NCI-H345 (cell line): ENCODE data around the gene FOSB.
"Not testable (repeated sequence)": the region's sequence is repeated elsewhere in the genome, so short reads cannot be mapped to it uniquely, and the experiment has no call there.

Source experiments
- DNase-seq: peaks from one replicate; lab custom pipeline; 2025; lab: John Stamatoyannopoulos, UW

The FOSB gene

DNA sequence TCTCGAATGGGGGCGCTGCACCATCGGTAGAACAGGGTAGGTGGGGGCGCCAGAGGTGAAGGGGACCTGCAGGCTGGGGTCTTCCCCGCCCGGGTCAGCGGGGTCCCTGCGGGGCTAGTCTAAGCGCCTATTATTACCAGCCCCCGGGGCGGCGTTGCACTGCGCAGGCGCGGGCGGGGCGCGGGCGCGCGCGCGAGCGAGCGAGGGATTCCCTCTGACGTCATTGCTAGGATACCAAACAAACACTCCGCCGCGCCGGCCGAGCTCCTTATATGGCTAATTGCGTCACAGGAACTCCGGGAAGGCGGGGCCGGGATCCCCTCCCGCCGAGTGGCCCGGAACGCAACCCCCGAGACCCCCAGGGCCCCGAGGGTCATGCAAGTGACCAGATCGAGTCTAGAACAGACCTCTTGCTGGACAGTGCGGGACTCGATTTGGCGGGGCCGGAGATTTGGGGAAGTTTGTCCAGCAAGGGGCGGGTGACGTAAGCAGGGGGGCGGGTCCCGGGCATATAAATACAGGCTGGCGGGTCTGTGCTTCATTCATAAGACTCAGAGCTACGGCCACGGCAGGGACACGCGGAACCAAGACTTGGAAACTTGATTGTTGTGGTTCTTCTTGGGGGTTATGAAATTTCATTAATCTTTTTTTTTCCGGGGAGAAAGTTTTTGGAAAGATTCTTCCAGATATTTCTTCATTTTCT lies at the start of gene FOSB:
Gene FOSB (plus strand): TSS at position 541 of the 703 bp plus-strand sequence. CDS start 591 bp downstream, outside the sequence.
- peak; percentile 91 for DNase-seq

DNA sequence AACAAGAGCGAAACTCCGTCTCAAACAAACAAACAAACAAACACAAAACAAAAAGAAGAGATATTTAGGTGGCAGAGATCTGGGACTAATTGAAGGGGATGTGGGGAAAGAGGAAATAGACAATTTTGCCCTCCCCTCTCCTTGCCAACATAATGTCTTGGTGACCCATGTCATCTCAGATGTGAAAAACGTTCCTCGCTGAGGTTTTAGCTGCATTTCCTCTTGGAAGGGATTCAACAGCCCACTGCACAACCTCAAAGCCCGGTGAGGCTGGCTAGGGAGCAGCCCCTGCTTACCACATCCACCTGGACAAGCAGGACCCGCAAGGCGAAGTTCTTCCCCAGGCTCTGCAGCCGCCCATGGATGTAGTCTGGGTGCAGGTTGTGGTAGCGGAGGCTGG lies 49.0 kb upstream of the FOSB start:
- no peak for DNase-seq

DNA sequence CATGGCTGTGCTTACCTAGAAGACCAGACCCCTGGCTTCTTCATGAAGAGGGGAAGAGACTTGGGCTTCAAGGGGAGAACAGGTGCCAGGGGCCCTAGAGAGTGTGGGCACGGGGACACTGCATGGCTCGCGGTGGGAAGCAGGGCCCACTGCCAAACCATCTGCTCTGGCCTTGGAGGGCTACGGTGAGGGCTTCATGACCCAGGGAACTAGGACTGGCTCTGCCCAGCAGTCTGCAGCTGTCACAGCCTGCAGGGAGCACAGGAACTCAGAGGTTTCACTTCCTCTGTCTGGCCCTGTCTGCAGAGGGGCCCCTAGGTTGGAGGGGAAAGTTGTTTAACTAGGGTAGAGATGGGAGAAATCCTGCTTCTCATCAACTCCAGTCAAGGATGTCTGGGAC lies 48.4 kb upstream of the FOSB start:
- DNase-seq, result no peak

DNA sequence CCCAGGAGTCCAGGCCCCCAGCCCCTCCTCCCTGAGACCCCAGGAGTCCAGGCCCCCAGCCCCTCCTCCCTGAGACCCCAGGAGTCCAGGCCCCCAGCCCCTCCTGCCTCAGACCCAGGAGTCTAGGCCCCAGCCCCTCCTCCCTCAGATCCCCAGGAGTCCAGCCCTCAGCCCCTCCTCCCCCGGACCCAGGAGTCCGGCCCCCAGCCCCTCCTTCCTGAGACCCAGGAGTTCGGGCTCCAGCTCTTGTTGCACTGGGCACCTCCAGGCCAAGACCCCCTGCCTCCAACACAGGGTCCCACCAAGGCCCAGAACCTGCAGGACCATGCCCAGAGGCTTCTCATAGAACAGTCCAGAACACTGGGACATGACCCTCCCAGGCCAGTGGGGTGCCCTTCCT lies 47.9 kb upstream of the FOSB start:
- no peak for DNase-seq

DNA sequence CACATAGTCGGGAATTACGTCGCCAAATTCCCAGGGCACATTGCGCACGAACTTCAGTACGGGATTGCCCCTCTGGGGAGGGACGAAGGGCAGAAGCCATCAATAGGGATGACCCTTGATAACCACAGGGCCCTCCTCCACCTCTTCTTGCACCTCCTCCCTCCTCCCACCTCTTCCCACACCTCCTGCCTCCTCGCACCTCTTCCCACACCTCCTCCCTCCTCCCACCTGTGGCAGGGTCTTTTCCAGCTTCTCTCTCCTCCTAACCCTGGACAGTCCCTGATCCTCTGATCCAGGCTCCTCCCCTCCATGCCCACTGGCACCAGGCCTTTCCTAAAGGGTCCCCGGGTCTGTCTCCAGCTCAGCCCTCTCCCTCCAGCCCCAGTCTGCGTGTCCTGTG lies 47.4 kb upstream of the FOSB start:
- DNase-seq, result no peak

DNA sequence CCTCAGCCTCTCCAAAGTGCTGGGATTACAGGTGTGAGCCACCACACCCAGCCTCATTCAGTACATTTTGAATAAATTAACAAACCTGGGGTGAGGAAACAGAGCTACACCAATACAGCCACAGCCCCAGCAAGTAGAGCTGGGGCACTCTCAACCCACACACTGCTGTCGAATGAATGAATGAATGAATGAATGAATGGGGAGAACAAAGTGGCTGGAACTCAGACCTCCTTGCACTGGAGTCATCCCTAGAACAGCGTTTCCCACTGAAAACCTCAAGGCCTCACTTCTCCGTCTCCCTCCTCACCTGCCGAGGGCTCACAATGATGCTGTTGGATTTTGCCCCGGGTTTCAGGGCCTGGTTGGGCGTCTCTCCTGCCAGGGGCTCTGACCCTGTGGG lies 46.9 kb upstream of the FOSB start:
- no peak for DNase-seq

DNA sequence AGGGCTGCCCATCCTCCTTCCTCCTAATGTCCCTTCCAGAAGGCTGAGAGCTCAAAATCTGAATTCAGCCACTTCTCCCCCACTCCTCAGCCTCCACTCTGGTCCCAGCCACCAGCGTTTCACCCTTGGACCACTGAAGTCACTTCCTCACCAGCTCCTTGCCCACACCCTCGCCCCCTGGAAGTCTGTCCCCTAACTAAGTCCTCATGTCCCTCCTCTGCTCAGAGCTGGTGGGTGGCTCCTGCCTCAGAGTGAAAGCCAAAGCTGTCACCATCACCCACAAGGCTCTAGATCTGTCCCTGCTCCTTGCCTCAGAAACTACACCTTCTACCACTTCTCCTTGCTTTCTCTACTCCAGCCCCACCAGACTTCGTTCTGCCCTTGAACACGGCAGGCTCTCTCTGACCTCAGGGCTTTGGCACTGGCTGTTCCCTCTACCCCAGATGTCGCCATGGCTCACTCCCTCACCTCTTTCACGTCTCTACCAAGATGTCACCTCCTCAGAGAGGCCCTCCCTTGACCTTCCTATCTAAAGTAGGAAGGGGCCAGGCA lies 45.8 kb upstream of the FOSB start:
- DNase-seq, result no peak

DNA sequence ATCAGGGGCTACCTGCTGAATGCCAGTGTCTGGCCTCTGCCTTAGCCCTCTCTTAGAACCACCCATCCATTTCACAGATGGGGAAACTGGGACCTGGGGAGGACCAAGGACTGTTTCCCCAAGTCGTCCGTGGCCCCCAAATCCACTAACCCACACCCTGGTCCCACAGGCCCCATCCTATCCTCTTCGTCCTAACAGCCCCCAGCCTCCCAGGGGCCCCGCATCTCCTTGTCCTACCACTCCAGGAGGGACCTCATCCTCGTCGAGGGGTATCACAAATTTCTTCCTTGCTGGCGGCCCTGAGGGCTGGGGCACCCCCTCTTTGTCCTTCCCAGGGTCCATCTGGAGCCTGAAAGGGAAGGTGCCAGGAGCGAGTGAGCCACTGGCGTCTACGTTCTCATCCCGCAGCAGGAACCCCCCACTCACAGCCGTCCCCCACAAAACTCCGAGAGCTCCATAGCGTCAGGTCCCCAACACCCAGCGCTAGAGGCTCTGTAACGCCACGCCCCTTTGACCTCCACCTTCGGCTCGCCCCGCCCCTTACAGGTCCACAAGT lies 44.7 kb upstream of the FOSB start:
- no peak for DNase-seq

DNA sequence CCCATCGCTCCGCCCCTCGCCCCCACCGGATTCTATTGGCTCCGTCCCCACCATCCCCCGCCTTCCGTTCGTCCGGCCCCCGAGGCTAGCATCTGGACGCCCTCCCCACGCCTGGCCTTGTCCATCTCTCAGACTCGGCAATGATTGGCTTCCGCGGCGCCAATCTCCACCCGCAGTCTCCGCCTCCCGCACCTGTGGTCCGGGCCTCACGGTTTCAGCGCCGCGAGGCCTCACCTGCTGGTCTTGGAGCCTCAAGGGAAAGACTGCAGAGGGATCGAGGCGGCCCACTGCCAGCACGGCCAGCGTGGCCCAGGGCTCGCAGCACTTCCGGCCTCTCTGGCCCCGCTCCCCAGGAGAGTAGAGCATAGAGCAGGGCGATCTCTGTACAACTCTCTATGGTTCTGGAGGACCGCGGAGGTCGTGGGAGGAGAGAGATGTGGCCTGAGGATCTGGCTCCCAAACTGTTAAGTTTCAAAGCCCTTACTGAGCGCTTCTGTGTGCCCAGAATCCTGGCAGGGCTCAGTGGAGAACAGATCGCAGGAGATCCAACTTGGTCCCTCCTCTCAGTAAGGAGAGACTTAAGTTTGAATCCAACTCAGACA lies 44.1 kb upstream of the FOSB start, which contains the start of gene ERCC1:
Gene ERCC1 (minus strand): TSS at position 329 of the 602 bp plus-strand sequence. CDS start 543 bp downstream, outside the sequence.
- peak; percentile 95 for DNase-seq

DNA sequence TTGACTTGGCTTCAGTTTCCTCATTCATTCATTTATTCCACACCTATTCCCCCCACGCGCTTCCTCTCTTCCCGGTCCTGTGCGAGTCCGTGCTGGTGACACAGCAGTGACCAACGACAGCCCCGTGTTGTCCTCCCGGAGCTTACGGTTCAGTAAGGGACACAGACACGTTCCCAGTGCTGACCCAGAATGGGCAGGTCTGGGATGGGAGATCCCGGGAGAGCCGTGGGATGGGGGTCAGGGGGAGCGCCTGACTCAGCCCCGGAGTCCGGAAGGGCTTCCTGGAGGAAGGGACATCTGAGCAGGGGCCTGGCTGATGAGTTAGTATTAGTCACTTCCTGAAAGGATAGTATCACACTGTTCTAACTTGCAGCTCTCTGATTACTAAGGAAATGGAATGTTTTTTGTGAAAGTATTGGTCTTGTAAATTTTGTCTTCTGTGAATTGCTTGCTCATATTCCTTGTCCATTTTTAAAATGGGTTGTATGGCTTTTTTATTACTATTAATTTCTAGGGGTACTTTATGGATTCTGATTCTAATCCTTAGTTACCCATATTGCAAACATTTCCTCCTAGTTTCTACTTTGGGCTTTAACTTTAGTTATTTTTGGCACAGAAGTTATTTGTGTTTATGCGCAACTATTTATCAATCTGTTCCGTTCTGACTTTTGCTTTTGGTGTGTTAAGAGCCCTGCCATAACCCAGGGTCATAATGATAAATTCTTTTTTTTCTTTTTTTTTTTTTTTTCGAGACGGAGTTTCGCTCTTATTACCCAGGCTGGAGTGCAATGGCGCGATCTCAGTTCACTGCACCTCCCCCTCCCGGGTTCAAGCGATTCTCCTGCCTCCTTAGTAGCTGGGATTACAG lies 43.4 kb upstream of the FOSB start:
- DNase-seq, result no peak

DNA sequence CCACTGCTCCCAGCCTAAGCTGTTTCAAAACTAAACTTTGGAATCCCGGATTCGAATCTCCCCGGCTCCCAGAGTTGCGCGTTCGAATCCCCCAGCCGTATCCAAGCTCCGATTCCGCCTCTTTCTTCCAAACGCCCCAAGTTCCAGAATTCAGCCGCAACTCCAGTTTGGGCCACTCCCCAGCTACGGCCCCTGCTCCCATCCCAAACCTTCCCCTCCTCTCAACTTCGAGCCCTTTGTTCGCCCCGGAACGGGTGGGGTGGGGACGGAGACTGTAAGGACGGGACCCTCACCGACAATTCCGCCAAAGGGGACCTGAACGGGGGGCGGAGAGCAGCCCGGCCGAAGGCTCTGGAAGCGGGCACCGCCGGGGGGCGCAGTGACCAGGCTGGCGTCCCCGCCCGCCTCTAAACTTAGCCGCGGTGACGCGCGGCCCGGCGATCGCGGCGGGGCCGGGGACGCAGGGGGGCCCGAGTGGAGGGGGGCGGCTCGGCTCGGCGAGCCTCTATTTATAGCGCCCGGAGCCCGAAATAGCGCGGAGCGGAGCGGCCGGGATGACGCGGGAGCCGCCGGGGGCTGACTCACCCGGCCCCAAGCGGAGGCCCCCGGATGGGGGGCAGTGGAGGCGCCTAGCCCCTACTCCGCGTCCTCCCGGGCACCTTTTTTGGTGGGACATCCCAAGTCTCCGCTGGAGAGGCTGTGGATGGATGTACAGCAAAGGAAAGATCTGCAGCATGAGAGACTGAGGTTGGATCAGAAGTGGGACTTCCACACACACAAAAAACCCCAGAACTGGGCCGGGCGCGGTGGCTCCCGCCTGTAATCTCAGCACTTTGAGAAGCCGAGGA lies 39.2 kb upstream of the FOSB start:
- no peak for DNase-seq

DNA sequence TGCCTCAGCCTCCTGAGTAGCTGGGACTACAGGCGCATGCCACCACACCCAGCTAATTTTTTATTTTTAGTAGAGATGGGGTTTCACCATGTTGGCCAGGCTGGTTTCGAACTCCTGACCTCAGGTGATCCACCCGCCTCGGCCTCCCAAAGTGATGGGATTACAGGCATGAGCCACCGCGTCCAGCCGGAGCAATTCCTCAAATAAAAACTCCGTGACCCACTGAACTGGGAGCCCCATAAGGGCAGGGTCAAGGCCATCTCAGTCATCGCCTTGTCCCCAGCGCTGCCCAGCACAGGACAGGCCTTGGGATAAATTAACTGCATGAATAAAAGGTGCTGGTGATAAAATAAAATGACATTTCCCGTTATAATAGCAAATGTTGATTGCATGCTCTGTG lies 37.9 kb upstream of the FOSB start:
- not testable (repeated sequence) for DNase-seq

DNA sequence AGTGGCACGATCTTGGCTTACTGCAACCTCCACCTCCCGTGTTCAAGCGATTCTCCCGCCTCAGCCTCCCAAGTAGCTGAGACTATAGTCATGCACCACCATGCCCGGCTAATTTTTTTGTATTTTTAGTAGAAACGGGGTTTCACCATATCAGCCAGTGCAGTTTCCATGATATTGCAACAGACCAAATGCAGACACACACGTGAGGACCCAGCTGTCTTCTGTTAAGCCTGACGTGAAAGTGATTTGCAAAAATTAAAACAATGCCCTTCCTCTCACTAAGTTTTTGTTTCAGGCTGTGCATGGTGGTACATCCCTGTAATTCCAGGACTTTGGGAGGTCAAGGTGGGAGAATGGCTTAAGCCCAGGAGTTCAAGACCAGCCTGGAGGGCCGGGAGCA lies 36.8 kb upstream of the FOSB start:
- DNase-seq, result not testable (repeated sequence)

DNA sequence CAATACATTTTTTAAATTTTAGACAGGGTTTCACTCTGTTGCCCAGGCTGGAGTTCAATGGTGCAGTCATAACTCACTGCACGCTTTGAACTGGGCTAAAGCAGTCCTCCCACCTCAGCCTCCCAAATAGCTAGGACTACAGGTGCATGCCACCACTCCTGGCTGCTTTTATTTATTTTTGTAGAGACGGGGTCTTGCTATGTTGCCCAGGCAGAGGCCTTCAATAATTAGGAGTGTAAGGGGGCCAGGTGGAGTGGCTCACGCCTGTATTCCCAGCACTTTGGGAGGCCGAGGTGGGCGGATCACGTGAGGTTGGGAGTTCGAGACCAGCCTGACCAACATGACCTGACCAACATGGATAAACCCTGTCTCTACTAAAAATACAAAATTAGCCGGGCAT lies 35.3 kb upstream of the FOSB start:
- DNase-seq, result not testable (repeated sequence)

DNA sequence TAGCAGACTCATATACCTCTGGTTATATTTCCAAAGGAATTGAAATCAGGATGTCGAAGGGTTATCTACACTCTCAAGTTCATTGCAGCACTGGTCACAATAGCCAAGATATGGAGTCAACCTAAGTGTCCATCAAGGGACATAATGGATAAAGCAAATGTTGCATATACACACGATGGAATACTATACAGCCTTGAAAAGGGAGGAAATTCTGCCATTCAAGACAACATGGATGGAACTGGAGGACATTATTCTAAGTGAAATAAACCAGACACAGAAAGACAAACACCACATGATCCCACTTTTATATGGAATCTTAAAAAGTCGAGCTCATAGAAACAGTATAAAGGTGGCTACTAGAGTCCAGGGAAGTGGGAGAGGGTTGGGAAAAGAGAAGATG lies 30.5 kb upstream of the FOSB start:
- DNase-seq, result no peak

DNA sequence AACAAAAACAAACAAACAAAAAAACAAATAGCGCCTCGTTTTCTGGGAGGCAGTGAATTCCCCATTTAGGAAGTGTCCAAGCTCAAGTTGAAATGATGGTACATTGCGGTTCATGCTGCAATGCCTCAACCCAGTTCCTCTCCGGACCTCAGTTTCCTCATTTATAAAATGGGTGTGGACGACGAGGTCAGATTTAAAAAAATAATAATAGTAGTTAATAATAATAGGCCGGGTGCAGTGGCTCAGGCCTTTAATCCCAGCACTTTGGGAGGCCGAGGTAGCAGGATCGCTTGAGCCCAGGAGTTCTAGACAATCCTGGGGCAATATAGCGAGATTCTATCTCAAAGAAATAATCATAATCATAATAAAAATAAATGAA lies 28.6 kb upstream of the FOSB start:
- no peak for DNase-seq

DNA sequence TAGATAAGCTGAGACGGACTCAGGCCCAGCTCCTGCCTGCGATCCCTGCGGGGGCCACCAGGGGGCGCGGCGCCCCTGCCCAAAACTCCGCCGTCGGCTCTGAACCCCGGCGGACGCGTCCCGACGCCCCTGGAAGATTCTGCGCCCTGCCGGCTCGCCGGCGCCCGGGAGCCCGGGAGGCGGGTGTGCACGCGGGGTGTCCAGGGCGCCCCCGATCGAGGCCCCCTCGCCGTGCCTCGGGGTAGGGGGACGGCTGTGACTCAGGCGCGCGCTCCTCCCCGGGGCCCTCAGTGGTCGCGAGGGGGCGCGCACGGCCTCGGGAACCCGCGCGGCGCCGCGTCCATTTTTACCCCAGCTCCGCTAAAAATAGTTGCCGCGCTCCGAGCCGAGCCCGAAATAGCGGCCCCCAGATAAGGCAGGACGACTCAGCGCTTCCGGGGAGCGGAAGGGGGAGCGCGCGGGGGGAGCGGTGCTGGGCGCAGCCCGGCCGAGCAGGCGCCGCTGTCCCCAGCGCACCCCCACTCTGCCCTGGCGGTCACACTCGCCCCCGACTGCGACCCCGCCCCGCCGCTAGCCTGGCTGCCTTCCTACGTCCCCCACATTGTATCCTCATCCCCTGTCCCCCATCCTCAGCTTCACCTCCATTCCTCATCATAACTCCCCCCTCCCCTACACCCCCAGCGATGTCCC lies 28.1 kb upstream of the FOSB start:
- peak; percentile 72 for DNase-seq

DNA sequence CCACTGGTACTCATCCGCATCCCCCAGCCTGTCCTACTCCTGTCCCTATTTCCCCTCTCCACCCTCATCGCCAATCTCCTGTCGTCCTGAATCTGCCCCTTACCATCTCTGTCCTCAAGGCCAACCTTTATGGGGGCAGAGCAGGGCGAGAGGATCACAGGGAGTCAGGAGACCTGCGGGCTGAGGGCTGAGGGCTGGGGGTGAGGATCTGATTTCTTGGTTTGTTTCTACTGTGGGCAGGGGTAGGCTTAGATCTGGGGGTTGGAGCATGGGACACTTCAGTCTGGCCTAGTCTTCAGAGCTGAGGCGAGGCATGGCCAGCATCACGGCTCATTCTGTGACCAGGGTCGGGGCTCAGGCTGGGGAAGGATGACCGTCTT lies 27.5 kb upstream of the FOSB start:
- no peak for DNase-seq

DNA sequence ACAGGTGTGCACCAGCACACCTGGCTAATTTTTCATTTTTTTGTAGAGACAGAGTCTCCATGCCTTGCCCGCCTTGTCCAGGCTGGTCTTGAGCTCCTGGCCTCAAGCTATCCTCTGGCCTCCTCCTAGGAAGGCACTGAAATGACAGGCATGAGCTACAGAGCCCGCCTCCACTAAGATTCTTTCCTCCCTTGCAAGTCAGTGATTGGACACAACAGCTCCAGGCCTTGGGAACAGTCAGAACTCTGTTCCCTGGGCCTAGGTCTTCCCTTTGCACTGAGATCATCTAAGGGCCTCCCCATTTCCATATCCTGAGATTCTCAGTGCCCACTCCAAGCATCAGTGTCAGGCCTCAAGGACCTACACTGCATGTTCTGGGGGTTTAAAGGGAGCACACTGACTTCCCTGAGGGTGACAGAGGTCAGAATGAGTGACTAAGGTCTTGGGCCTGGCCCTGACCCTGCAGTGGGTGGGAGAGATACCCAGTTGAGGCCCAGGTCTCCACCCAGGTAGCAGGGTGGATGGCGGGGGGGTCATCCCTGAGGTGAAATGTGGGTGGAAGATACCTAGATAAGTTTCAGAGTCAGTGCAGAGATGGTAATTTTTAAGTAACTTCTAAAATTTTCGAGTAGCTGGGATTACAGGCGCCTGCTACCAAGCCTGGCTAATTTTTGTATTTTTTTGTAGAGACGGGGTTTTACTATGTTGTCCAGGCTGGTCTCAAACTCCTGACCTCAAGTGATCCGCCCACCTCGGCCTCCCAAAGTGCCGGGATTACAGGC lies 26.7 kb upstream of the FOSB start:
- DNase-seq, result no peak

DNA sequence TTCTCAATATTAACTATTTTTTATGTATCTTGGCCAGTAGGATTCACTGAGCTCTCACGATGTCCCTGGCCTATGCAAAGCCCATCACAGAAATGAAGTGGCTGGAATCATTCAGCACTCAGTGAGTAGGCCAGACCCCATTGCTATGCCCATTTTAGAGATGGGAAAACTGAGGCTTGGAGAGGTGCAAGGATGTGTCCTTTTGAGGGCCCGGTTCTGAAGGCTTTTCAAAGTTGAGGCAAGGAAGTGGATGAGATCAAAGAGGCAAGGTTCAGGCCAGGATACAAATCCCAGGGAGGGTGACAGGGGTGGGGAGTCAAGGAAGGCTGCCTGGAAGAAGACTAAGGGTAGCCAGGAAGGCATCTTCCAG lies 25.4 kb upstream of the FOSB start:
- DNase-seq, result no peak
